Measurements from ENCODE around the gene CCDC57. TPM values are rescaled to one million over a fixed set of nuclear protein-coding genes. Genes with fewer than 3 reads are reported as not detected.
A peak's percentile ranks its signal among the peaks of the same experiment; 100 is the strongest.

CCDC57 gene
- total RNA-seq, 2 experiments from 2014 or later, result 56.6 to 64.2 TPM

DNA sequence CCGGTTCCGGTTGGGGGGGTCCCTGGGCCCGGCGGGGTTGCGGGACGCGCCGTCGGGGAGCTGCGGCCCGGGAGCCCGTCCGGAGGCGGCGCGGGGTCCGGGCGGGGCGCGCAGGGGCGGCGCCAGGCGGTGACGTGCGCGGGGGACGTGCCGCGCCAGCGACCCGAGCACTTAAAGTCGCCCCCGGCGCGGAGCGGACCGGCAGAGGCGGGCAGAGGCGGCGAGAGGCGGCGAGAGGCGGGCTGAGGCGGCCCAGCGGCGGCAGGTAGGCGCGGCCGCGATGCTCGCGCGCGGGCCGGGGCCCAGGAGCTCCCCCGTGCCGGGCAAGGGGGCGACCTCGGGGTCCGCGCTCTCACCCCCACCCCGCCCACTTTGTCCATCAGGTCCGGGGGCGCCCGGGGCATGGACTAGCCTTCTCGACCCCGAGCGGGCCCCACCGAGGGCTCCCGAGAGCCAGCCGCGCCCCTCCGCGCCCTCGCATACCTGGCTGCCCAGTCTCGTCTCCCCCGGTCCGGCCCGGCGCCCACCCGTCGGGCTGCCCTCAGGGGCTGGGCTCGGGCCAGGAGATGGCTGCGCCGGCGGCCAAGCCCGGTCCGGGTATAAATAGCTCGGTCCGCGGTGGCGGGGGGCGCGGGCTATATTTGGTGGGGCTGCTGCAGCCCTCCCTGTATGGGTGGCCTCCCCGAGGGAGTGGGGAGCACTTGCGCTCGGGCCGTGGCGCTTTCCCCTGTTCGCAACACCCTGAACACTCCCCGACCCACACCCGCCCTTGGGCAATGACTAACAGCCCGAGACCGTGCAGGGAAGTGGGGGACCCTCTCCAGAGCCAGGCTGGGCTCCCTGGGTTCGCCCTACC, 16.4 kb upstream of the CCDC57 start, which contains the start of gene SLC16A3:
TSS of gene SLC16A3 (plus strand) at position 201 of the 856 bp plus-strand sequence. CDS start 6,967 bp downstream, outside the sequence.
- Mint-ChIP-seq H3K36me3 (ENCODE audit: low read depth) (peaks cover 6% of the 10 kb centered on the region), H3K9me3 (no peaks in the 10 kb centered on the region), H3K4me1 (ENCODE audit: low read depth) (peaks cover 3% of the 10 kb centered on the region), H3K27ac (peak within 1 kb of the TSS; percentile 80), H3K4me3 (peak within 1 kb of the TSS; percentile 92), H3K27me3 (no peaks in the 10 kb centered on the region)
- TF ChIP-seq, protein P1, sequence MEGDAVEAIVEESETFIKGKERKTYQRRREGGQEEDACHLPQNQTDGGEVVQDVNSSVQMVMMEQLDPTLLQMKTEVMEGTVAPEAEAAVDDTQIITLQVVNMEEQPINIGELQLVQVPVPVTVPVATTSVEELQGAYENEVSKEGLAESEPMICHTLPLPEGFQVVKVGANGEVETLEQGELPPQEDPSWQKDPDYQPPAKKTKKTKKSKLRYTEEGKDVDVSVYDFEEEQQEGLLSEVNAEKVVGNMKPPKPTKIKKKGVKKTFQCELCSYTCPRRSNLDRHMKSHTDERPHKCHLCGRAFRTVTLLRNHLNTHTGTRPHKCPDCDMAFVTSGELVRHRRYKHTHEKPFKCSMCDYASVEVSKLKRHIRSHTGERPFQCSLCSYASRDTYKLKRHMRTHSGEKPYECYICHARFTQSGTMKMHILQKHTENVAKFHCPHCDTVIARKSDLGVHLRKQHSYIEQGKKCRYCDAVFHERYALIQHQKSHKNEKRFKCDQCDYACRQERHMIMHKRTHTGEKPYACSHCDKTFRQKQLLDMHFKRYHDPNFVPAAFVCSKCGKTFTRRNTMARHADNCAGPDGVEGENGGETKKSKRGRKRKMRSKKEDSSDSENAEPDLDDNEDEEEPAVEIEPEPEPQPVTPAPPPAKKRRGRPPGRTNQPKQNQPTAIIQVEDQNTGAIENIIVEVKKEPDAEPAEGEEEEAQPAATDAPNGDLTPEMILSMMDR (IDR thresholded peaks at IDR 0.05), result no peak
- intact Hi-C loops (cut with micrococcal nuclease), result no loop called here
- CTCF ChIA-PET, result interaction anchor here (0.9 to 1.5 kb wide), 4 partner anchors 9 to 92 kb away, joined by 3 to 4 read pairs (median 4); no protein-coding TSS in a partner anchor
- ATAC-seq, result peak; percentile 52
- POLR2A ChIA-PET, result interaction anchor here (0.9 to 2.2 kb wide), 11 partner anchors 10 to 180 kb away, joined by 3 to 12 read pairs (median 4); partner anchors contain the start of gene CD7
- peak; percentile 74 for DNase-seq

DNA sequence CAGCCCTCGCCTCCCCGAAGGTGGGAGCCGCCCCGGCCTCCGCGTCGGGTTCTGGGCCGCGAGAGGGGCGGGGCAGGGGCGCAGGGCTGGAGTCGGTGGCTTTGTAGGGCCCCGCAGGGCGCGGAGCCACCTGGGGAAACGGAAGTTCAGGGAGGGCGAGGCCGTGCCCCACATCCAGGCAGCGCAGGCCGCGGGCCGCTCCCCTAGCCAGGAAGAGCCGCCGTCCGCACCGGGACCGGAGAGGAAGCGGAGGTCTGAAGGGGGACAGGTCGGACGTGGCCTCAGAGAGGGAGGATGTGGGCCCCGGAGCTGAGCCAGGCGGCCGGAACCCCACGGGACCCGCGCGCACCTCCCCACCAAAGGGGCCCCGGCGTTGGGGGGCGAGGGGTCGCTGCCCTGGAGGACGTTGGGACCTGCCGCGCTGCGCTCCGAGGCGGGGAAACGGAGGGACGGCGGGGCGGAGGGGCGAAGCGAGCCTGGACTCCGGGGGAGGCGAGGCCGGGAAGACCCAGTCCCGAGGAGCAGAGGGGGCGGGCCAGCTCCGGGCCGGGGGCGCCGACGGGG, 15.7 kb upstream of the CCDC57 start:
- Mint-ChIP-seq H3K27ac (peak overlapping the region; percentile 76), H3K36me3 (ENCODE audit: low read depth) (peaks cover 6% of the 10 kb centered on the region), H3K4me3 (peak overlapping the region; percentile 77), H3K9me3 (no peaks in the 10 kb centered on the region), H3K4me1 (ENCODE audit: low read depth) (peaks cover 3% of the 10 kb centered on the region), H3K27me3 (no peaks in the 10 kb centered on the region)
- intact Hi-C loops (cut with micrococcal nuclease), result no loop called here
- DNase-seq (peak; percentile 75), ATAC-seq (peak; percentile 51)
- POLR2A ChIA-PET, result interaction anchor here (0.9 to 2.2 kb wide), 9 partner anchors 10 to 89 kb away, joined by 3 to 12 read pairs (median 4); partner anchors contain the start of gene CD7
- TF ChIP-seq, protein P1 (IDR thresholded peaks at IDR 0.05), result no peak
- CTCF ChIA-PET, result interaction anchor here (0.9 to 1.1 kb wide), 3 partner anchors 10 to 93 kb away, joined by 3 to 4 read pairs (median 3); no protein-coding TSS in a partner anchor

DNA sequence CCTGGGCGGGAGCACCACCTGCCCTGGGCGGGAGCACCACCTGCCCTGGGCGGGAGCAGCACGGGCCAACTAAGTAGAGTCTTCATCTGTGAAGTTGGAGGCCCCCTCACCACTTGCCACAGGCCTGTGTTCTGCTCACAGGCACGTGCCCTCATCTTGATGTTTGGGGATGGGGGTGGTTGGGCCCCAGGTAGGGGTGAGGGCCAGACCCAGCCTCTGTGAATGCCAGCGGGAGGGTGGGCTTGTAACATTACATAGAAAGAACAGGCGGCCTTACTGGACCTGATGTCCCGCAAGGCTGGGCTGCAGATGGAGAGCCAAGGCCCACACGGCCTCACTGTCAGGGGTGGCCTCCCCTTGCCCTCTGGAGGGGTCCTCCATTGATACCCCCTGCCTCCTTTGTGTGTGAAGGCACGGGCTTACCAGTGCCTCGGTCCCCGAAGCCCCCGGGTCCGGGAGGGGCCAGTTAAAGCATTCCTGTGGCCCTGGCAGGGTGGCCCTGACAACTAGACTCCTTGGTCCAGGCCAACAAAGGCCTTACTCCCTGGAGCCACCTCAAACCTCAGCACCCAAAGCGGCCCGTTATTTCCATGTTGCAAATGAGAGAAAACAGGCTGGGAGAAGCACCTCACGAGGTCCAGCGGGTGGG, 15.1 kb upstream of the CCDC57 start:
- Mint-ChIP-seq H3K27me3 (no peaks in the 10 kb centered on the region), H3K4me3 (peak overlapping the region; percentile 77), H3K9me3 (no peaks in the 10 kb centered on the region), H3K27ac (peak overlapping the region; percentile 76), H3K36me3 (ENCODE audit: low read depth) (peaks cover 6% of the 10 kb centered on the region), H3K4me1 (ENCODE audit: low read depth) (peaks cover 3% of the 10 kb centered on the region)
- ChIA-PET POLR2A (interaction anchor here (0.9 to 2.1 kb wide), 3 partner anchors 14 to 64 kb away, joined by 3 to 7 read pairs (median 3); no protein-coding TSS in a partner anchor), CTCF (no interaction called here)
- TF ChIP-seq, protein P1 (IDR thresholded peaks at IDR 0.05), result no peak
- ATAC-seq (no peak), DNase-seq (no peak)
- intact Hi-C loops (cut with micrococcal nuclease), result no loop called here

DNA sequence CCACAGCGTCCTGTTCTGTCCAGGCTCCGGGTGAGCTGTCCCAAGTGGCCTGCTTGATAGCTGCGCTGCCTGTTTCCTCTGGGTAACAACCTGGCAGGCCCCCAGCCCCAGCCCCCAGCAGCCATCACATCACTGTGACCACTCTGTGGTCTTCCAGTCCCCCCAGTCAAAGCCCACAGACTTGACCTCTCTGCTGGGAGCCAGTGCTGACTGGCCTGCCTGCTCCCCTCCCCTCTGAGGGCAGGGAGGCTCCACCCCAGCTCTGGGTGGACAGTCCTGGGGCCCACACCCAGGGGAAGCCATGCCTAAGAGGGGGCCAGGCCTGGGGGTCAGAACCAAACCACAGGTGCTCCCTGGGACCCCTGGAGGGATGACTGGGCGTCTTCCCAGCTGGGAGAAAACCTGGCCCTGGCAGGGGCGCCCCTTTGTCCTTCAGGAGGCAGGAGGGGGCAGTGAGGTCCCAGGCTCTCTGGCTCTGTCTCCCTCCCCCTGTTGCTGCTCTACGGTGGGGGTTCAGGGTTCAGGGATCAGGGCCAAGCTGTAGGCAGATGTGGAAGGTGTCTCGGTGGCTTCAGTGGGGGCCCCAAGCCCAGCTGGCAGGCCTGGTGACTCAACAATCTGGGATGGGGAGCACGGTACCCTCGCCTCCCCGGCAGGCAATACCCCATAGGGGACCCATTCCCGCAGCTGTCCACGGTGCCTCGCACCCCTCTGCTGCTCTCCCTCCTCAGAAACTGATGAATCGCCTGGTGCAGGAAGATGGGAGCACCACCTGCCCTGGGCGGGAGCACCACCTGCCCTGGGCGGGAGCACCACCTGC, 14.4 kb upstream of the CCDC57 start:
- no peaks in the 10 kb centered on the region for H3K9me3 Mint-ChIP-seq
- no peak for DNase-seq
- POLR2A ChIA-PET, result interaction anchor here (0.9 to 1.3 kb wide), 2 partner anchors 13 to 15 kb away, joined by 3 read pairs; partner anchors contain the start of gene CCDC57
- peaks cover 6% of the 10 kb centered on the region for H3K36me3 Mint-ChIP-seq (ENCODE audit: low read depth)
- intact Hi-C loops (cut with micrococcal nuclease), result no loop called here
- H3K27ac Mint-ChIP-seq, result peak overlapping the region; percentile 55
- peaks cover 3% of the 10 kb centered on the region for H3K4me1 Mint-ChIP-seq (ENCODE audit: low read depth)
- TF ChIP-seq, protein P1 (IDR thresholded peaks at IDR 0.05), result no peak
- CTCF ChIA-PET, result interaction anchor here (1.6 kb wide), 1 partner anchor 21 kb away, joined by 4 read pairs; no protein-coding TSS in a partner anchor
- H3K4me3 Mint-ChIP-seq, result peak overlapping the region; percentile 26
- H3K27me3 Mint-ChIP-seq, result no peaks in the 10 kb centered on the region
- no peak for ATAC-seq

Data from activated CD8-positive, alpha-beta T cell treated with anti-CD3 and anti-CD28 coated beads for 36 hours (primary cell).